GM20431 (cell line): ENCODE results near the gene MUC5B.

Experiments used
- in situ Hi-C: fragments of 300-500 bp; cut with MseI, MboI; formaldehyde crosslinking; loops from one replicate; pipeline ENCODE4 v1.15.0; 2020; ENCODE audit warnings: low sequenced_read_pairs; ENCODE audit not compliant: unreplicated experiment

Gene MUC5B

GRCh38 chr11:1305063-1305495 is 82.2 kb downstream of the MUC5B start:
- in situ Hi-C loops: no loop called here

GRCh38 chr11:1305501-1306056 is 82.7 kb downstream of the MUC5B start:
- in situ Hi-C loops: no loop called here

GRCh38 chr11:1306186-1307162 is 83.6 kb downstream of the MUC5B start:
- in situ Hi-C loops: no loop called here

GRCh38 chr11:1307163-1307870 is 84.5 kb downstream of the MUC5B start:
- in situ Hi-C loops: no loop called here

- in situ Hi-C loops: no loop called here
These were observed 85.3 kb downstream of the MUC5B start for GRCh38 chr11:1307998-1308742.

GRCh38 chr11:1308743-1309497 is 86.1 kb downstream of the MUC5B start:
- in situ Hi-C loops: no loop called here

- in situ Hi-C loops: no loop called here
These were observed 86.8 kb downstream of the MUC5B start, which contains the start of gene TOLLIP for GRCh38 chr11:1309498-1310317. TSS of gene TOLLIP (minus strand) at chr11:1309632. CDS start at chr11:1309498, 134 bp downstream.

GRCh38 chr11:1310318-1310687 is 87.4 kb downstream of the MUC5B start:
- in situ Hi-C loops: no loop called here

GRCh38 chr11:1310772-1311468 is 88.1 kb downstream of the MUC5B start:
- in situ Hi-C loops: no loop called here
